Left ventricle myocardium inferior (tissue), 1 donor: Measurements from ENCODE around the gene NTMT1. TPM values are rescaled to one million over a fixed set of nuclear protein-coding genes. Genes with fewer than 3 reads are reported as not detected.
"Not testable (repeated sequence)": the region's sequence is repeated elsewhere in the genome, so short reads cannot be mapped to it uniquely, and the experiment has no call there.

Experiments
- DNase-seq: peaks from one replicate; pipeline ENCODE4 v3.0.0-alpha.2; 2020
- H3K27ac ChIP-seq: fragments of 200-600 bp; replicated peaks from 2 replicates; pipeline ENCODE4 v1.8.0; 2021
- H3K27me3 ChIP-seq: fragments of 200-600 bp; 2 replicates; pipeline ENCODE4 v1.8.0; 2021; ENCODE audit warnings: low read depth
- H3K36me3 ChIP-seq: fragments of 200-600 bp; 2 replicates; pipeline ENCODE4 v1.8.0; 2021
- H3K4me1 ChIP-seq: fragments of 200-600 bp; 2 replicates; pipeline ENCODE4 v1.8.0; 2021
- H3K4me3 ChIP-seq: fragments of 200-600 bp; 2 replicates; pipeline ENCODE4 v1.8.0; 2021; ENCODE audit warnings: mild to moderate bottlenecking, moderate library complexity
- H3K9me3 ChIP-seq: fragments of 200-600 bp; replicated peaks from 2 replicates; pipeline ENCODE4 v1.8.0; 2021
- intact Hi-C: fragments of 100-400 bp; cut with micrococcal nuclease; formaldehyde crosslinking; loops from one replicate; pipeline ENCODE4 v1.11.0; 2022
- total RNA-seq: library from RNA; stranded (reverse); fragmentation: NEBNext Ultra II Directional; extraction: Animal tissue kit (Norgen Biotek cat#: 25700); gene quantifications from one replicate; pipeline ENCODE4 v1.2.1, GENCODE V29; 2021
- TF ChIP-seq, protein P1 (sequence below): fragments of 200-600 bp; IDR thresholded peaks from 2 replicates; pipeline ENCODE4 v1.8.0; 2021; ENCODE audit warnings: antibody characterized with exemption, mild to moderate bottlenecking, borderline replicate concordance
- donor health status: DM: no; HTN: yes; CAD: no; lungs with severe emphysema.

Gene NTMT1
- total RNA-seq, 1 donor from 2014 or later: 63.4 TPM

DNA sequence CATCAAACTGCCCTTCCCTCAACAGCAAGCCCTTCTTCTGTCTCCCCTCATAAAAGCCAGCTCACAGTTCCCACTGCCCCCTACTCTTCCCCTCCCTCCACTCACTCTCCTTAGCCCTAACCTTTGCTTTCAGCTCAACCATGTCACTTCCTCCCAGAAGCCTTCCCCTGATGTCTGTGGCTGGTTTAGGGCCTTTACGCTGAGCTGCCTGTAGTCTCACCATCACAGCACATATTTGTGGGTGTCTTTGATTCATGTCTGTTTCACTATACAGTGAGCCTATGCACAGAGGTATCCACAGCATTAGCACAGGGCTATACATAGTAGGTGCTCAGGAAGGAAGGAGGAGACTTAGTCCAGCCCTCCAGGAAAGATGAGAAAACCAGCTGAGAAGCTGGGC lies 39.7 kb upstream of the NTMT1 start:
- TF ChIP-seq, protein P1, sequence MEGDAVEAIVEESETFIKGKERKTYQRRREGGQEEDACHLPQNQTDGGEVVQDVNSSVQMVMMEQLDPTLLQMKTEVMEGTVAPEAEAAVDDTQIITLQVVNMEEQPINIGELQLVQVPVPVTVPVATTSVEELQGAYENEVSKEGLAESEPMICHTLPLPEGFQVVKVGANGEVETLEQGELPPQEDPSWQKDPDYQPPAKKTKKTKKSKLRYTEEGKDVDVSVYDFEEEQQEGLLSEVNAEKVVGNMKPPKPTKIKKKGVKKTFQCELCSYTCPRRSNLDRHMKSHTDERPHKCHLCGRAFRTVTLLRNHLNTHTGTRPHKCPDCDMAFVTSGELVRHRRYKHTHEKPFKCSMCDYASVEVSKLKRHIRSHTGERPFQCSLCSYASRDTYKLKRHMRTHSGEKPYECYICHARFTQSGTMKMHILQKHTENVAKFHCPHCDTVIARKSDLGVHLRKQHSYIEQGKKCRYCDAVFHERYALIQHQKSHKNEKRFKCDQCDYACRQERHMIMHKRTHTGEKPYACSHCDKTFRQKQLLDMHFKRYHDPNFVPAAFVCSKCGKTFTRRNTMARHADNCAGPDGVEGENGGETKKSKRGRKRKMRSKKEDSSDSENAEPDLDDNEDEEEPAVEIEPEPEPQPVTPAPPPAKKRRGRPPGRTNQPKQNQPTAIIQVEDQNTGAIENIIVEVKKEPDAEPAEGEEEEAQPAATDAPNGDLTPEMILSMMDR: no peak
- peaks cover 3% of the 10 kb centered on the region for H3K4me1 ChIP-seq
- no peak for DNase-seq
- H3K27me3 ChIP-seq: no peaks in the 10 kb centered on the region
- intact Hi-C loops: no loop called here
- H3K9me3 ChIP-seq: no peaks in the 10 kb centered on the region
- H3K27ac ChIP-seq: no peak overlapping the region
- H3K4me3 ChIP-seq: no peak overlapping the region
- H3K36me3 ChIP-seq: no peaks in the 10 kb centered on the region

DNA sequence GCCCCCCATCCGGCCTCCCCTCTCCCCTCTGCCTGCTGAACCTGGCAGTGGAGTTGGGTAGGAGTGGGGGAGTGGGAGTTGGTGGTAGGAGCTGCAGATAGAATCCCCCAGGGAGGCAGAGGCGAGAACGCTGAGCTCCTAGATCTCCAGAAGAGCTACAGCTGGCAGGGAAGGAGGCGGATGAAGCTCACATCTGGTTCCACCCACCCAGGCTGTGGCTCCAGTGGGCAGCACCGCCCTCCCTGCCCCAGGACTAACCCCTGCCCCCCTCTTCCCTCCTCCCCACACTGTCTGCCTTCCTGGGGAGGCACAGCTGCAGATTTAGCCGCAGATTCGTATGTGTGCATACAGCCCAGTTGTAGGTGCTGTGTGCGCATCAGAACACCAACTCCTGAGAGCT lies 39.3 kb upstream of the NTMT1 start:
- Histone ChIP-seq H3K36me3 (no peaks in the 10 kb centered on the region), H3K27me3 (no peaks in the 10 kb centered on the region), H3K9me3 (no peaks in the 10 kb centered on the region), H3K4me1 (peaks cover 3% of the 10 kb centered on the region), H3K27ac (no peak overlapping the region), H3K4me3 (no peak overlapping the region)
- TF ChIP-seq, protein P1: no peak
- DNase-seq: no peak
- intact Hi-C loops: no loop called here

DNA sequence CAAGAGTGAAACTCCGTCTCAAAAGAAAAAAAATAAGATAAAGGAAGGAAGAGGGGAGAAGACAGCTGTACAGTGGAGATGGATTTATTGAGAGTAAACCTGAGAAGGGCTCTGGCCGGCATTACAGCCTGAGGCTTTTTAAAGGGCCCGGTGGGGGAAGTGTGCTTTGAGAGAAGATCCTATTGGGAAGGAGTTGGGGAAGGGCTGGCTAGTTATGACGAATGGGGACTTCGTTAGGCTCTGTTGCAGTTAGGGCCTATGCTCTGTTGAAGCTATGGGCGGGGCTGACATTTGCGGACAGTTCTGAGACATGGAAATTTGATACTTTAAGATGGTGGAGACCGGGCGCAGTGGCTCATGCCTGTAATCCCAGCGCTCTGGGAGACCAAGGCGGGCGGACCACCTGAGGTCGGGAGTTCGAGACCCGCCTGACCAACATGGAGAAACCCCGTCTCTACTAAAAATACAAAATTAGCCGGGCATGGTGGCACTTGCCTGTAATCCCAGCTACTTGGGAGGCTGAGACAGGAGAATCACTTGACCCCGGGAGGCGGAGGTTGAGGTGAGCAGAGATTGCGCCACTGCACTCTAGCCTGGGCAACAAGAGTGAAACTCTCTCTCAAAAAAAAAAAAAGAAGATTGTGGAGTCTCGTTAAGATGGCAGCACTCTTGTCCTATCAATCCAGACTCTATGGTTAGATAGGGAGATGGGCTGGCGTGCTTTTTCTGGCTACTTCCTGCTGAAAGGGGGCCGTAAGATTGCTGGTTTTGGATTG lies 38.3 kb upstream of the NTMT1 start:
- TF ChIP-seq, protein P1: no peak
- H3K36me3 ChIP-seq: no peaks in the 10 kb centered on the region
- no peaks in the 10 kb centered on the region for H3K9me3 ChIP-seq
- no peaks in the 10 kb centered on the region for H3K27me3 ChIP-seq
- intact Hi-C loops: no loop called here
- H3K4me1 ChIP-seq: peaks cover 3% of the 10 kb centered on the region
- no peak overlapping the region for H3K4me3 ChIP-seq
- no peak for DNase-seq
- H3K27ac ChIP-seq: no peak overlapping the region

DNA sequence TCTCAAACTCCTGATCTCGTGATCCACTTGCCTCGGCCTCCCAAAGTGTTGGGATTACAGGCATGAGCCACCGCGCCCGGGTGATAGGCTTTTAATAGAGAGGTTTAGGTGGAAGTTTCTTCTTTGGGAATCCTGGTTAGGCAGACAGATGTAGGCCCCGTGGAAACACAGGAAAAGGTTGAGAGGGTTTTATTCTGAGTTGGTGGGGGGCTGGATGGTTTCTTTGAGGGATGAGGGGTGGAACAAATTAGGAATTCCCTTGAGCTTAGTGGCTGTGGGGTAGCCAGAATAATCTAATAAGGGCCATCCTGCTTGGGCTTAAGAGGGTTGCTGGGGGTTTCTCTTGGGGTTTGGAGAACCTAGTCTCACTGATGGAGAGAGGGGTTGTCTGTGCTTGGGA lies 35.5 kb upstream of the NTMT1 start:
- no peaks in the 10 kb centered on the region for H3K27me3 ChIP-seq
- H3K4me1 ChIP-seq: no peaks in the 10 kb centered on the region
- no peak overlapping the region for H3K4me3 ChIP-seq
- intact Hi-C loops: no loop called here
- no peaks in the 10 kb centered on the region for H3K36me3 ChIP-seq
- TF ChIP-seq, protein P1: no peak
- no peak for DNase-seq
- no peak overlapping the region for H3K27ac ChIP-seq
- no peaks in the 10 kb centered on the region for H3K9me3 ChIP-seq

DNA sequence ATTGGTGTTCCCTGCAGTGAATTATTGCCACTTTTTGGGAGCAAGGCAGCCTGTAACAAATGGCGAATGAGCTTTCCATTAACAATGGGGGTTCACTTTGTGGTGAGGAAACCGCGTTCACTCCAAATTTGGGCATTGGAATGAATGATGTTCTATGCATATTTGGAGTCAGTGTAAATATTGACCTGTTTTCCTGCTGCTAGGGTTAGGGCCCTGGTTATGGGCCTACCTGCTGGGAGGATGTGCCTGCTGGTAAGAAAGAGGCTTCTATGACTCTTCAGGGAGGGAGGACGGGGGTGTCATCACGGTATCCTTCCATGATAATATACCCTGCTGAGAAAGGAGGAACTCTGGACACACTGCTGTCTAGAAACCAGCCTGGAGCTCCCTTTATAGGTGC lies 34.0 kb upstream of the NTMT1 start:
- Histone ChIP-seq H3K36me3 (no peaks in the 10 kb centered on the region), H3K9me3 (no peaks in the 10 kb centered on the region), H3K4me3 (no peak overlapping the region), H3K27me3 (peaks cover 3% of the 10 kb centered on the region), H3K27ac (no peak overlapping the region), H3K4me1 (peaks cover 8% of the 10 kb centered on the region)
- TF ChIP-seq, protein P1: no peak
- intact Hi-C loops: no loop called here
- DNase-seq: no peak

DNA sequence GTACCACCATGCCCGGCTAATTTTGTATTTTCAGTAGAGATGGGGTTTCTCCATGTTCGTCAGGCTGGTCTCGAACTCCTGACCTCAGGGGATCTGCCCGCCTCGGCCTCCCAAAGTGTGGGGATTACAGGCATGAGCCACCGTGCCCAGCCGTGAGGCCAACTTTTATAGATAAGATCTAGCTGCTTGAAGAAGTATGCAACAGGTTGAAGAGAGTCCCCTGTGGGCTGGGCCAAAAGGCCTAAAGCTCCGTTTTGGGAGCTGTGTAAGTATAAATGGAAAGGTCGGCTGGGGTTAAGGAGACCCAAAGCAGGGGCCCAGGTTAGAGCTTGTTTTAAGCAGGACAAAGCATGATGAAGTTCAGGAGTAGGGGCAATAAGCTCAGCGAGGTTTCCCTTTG lies 33.2 kb upstream of the NTMT1 start:
- H3K36me3 ChIP-seq, H3K9me3 ChIP-seq, DNase-seq, intact Hi-C loops, H3K4me3 ChIP-seq, H3K27ac ChIP-seq: not testable (repeated sequence)
- Histone ChIP-seq H3K27me3 (peaks cover 12% of the 10 kb centered on the region), H3K4me1 (peaks cover 17% of the 10 kb centered on the region)
